ENCODE results near the gene CELF2.

Gene CELF2

GRCh38 chr10:11159543-11160215 lies 142.0 kb downstream of the CELF2 start:
- Histone ChIP-seq H3K4me3 (ENCODE audit: low read depth, low read length) (no peak overlapping the region), H3K9me3 (ENCODE audit: control insufficient read depth, insufficient read depth, low read depth, low read length) (no peaks in the 10 kb centered on the region), H3K36me3 (ENCODE audit: control insufficient read depth in 2 of 2, insufficient read depth in 1 of 2, low read length in 2 of 2) (no peaks in the 10 kb centered on the region), H3K27ac (ENCODE audit: extremely low read depth, low read depth, low read length) (no peak overlapping the region), H3K4me1 (ENCODE audit: control insufficient read depth, insufficient read depth, low read length) (peaks cover 19% of the 10 kb centered on the region)
- TF ChIP-seq KLF9 (tag by site-specific recombination; IDR thresholded peaks at IDR 0.05; ENCODE audit: low read depth) (no peak), ZNF785 (tag by site-specific recombination; IDR thresholded peaks at IDR 0.05) (no peak), ZNF704 (tag by site-specific recombination; IDR thresholded peaks at IDR 0.05) (no peak), ZBTB21 (tag by site-specific recombination; IDR thresholded peaks at IDR 0.05) (no peak), ZNF529 (tag by site-specific recombination; IDR thresholded peaks at IDR 0.05; ENCODE audit: insufficient replicate concordance) (no peak), ZNF214 (tag by site-specific recombination; IDR thresholded peaks at IDR 0.05; ENCODE audit: borderline replicate concordance) (no peak), ZSCAN4 (tag by site-specific recombination; IDR thresholded peaks at IDR 0.05) (no peak), OVOL3 (tag by site-specific recombination; IDR thresholded peaks at IDR 0.05) (no peak), ZNF433 (tag by site-specific recombination; IDR thresholded peaks at IDR 0.05; ENCODE audit: low read depth) (no peak), ZNF10 (tag by site-specific recombination; IDR thresholded peaks at IDR 0.05) (no peak), MEIS1 (CRISPR knock-in tag; IDR thresholded peaks at IDR 0.05; ENCODE audit: borderline replicate concordance) (no peak), ZNF621 (tag by site-specific recombination; IDR thresholded peaks at IDR 0.05) (no peak), KLF1 (tag by site-specific recombination; IDR thresholded peaks at IDR 0.05) (no peak)
- CTCF ChIA-PET, result interaction anchor here (1.1 kb wide), 1 partner anchor 359 kb away, joined by 3 read pairs; no protein-coding TSS in a partner anchor
- POLR2A ChIA-PET, result no interaction called here

GRCh38 chr10:11161096-11161495 lies 143.4 kb downstream of the CELF2 start:
- Histone ChIP-seq H3K4me1 (ENCODE audit: control insufficient read depth, insufficient read depth, low read length) (peaks cover 12% of the 10 kb centered on the region), H3K9me3 (ENCODE audit: control insufficient read depth, insufficient read depth, low read depth, low read length) (no peaks in the 10 kb centered on the region), H3K4me3 (ENCODE audit: low read depth, low read length) (no peak overlapping the region), H3K36me3 (ENCODE audit: control insufficient read depth in 2 of 2, insufficient read depth in 1 of 2, low read length in 2 of 2) (no peaks in the 10 kb centered on the region), H3K27ac (ENCODE audit: extremely low read depth, low read depth, low read length) (no peak overlapping the region)
- no peak for TF ChIP-seq PRDM4 (tag by site-specific recombination; IDR thresholded peaks at IDR 0.05)
- TF ChIP-seq CTCF (tag by site-specific recombination; IDR thresholded peaks at IDR 0.05), result no peak
- TF ChIP-seq ZNF221 (tag by site-specific recombination; IDR thresholded peaks at IDR 0.05; ENCODE audit: borderline replicate concordance), result no peak
- TF ChIP-seq ZBTB21 (tag by site-specific recombination; IDR thresholded peaks at IDR 0.05), result no peak
- TF ChIP-seq ZNF544 (tag by site-specific recombination; IDR thresholded peaks at IDR 0.05), result no peak
- no peak for TF ChIP-seq KLF1 (tag by site-specific recombination; IDR thresholded peaks at IDR 0.05)
- no peak for TF ChIP-seq ZFP41 (tag by site-specific recombination; IDR thresholded peaks at IDR 0.05; ENCODE audit: borderline replicate concordance)
- no peak for TF ChIP-seq ZNF202 (tag by site-specific recombination; IDR thresholded peaks at IDR 0.05; ENCODE audit: borderline replicate concordance)
- TF ChIP-seq TRIM28 (IDR thresholded peaks at IDR 0.05; ENCODE audit: borderline replicate concordance, low read length), result no peak
- TF ChIP-seq ZNF398 (tag by site-specific recombination; IDR thresholded peaks at IDR 0.05), result no peak
- ChIA-PET CTCF (interaction anchor here (1.1 kb wide), 2 partner anchors 109 to 357 kb away, joined by 3 read pairs; no protein-coding TSS in a partner anchor), POLR2A (no interaction called here)
